ENCODE data around the gene HNRNPA0. TPM values are rescaled to one million over a fixed set of nuclear protein-coding genes. Genes with fewer than 3 reads are reported as not detected.

Gene HNRNPA0
- polyA plus RNA-seq, 3 donors, result 8.3 to 15.5 (median 10.8) TPM

GRCh38 chr5:137743031-137743640 is 11.0 kb downstream of the HNRNPA0 start:
- Histone ChIP-seq H4K20me1 (ENCODE audit: insufficient read depth, low read length) (no peaks in the 10 kb centered on the region), H3K9ac (ENCODE audit: insufficient read depth, low read length, poor library complexity, severe bottlenecking) (no peak overlapping the region), H3K79me2 (ENCODE audit: insufficient read depth, low read length) (no peaks in the 10 kb centered on the region), H3K4me1 (ENCODE audit: control insufficient read depth in 1 of 2, insufficient read depth in 2 of 2, low read length in 2 of 2) (no peaks in the 10 kb centered on the region), H3K4me3 (replicated peaks in 1 of 3; ENCODE audit: low read depth in 2 of 3, low read length in 3 of 3) (no peak overlapping the region), H3K36me3 (replicated peaks in 1 of 2; ENCODE audit: control insufficient read depth in 1 of 2, insufficient read depth in 2 of 2, low read length in 2 of 2) (no peaks in the 10 kb centered on the region), H3K27ac (ENCODE audit: low read depth in 1 of 2, low read length in 2 of 2) (no peak overlapping the region), H3K9me3 (replicated peaks in 1 of 2; ENCODE audit: control insufficient read depth in 1 of 2, insufficient read depth in 1 of 2, low read length in 2 of 2) (no peaks in the 10 kb centered on the region), H3K27me3 (ENCODE audit: control insufficient read depth in 2 of 2, insufficient read depth in 2 of 2, low read length in 2 of 2) (no peaks in the 10 kb centered on the region), H2AFZ (ENCODE audit: insufficient read depth, low read depth, low read length, poor library complexity, severe bottlenecking) (no peak overlapping the region), H3K4me2 (replicated peaks; ENCODE audit: extremely low read depth, low read length, poor library complexity, severe bottlenecking) (no peak overlapping the region)
- Mint-ChIP-seq H3K4me1 (peaks cover 3% of the 10 kb centered on the region), H3K36me3 (no peaks in the 10 kb centered on the region), H3K9me3 (peaks cover 0 to 6% (median 2%) of the 10 kb centered on the region in 7 donors), H3K27ac (no peak overlapping the region), H3K4me3 (no peak overlapping the region), H3K27me3 (ENCODE audit: low read depth in 3 of 3) (peaks cover 0 to 7% (median 0%) of the 10 kb centered on the region in 3 donors)
- no CpG with 5 or more reads among the region's 4 CpGs for WGBS (ENCODE audit: insufficient coverage)
- peak; percentile 70 for TF ChIP-seq CTCF (IDR thresholded peaks at IDR 0.05)
- DNase-seq, result peak; percentile 46 to 66 (median 55)
- intact Hi-C loops (cut with micrococcal nuclease), result loop anchor here in 1 of 2 donors (2.0 to 10.0 kb wide), 2 partner anchors 78 to 114 kb away; no protein-coding TSS in a partner anchor

GRCh38 chr5:137741718-137742117 is 12.4 kb downstream of the HNRNPA0 start:
- Histone ChIP-seq H3K36me3 (replicated peaks in 1 of 2; ENCODE audit: control insufficient read depth in 1 of 2, insufficient read depth in 2 of 2, low read length in 2 of 2) (no peaks in the 10 kb centered on the region), H3K4me1 (ENCODE audit: control insufficient read depth in 1 of 2, insufficient read depth in 2 of 2, low read length in 2 of 2) (peaks cover 0 to 6% of the 10 kb centered on the region in 2 donors), H3K4me3 (replicated peaks in 1 of 3; ENCODE audit: low read depth in 2 of 3, low read length in 3 of 3) (no peak overlapping the region), H3K9ac (ENCODE audit: insufficient read depth, low read length, poor library complexity, severe bottlenecking) (no peak overlapping the region), H3K27ac (ENCODE audit: low read depth in 1 of 2, low read length in 2 of 2) (no peak overlapping the region), H3K4me2 (replicated peaks; ENCODE audit: extremely low read depth, low read length, poor library complexity, severe bottlenecking) (no peak overlapping the region), H3K9me3 (replicated peaks in 1 of 2; ENCODE audit: control insufficient read depth in 1 of 2, insufficient read depth in 1 of 2, low read length in 2 of 2) (no peaks in the 10 kb centered on the region), H3K79me2 (ENCODE audit: insufficient read depth, low read length) (no peaks in the 10 kb centered on the region), H2AFZ (ENCODE audit: insufficient read depth, low read depth, low read length, poor library complexity, severe bottlenecking) (no peak overlapping the region), H4K20me1 (ENCODE audit: insufficient read depth, low read length) (no peaks in the 10 kb centered on the region), H3K27me3 (ENCODE audit: control insufficient read depth in 2 of 2, insufficient read depth in 2 of 2, low read length in 2 of 2) (no peaks in the 10 kb centered on the region)
- no peaks in the 10 kb centered on the region for H3K36me3 Mint-ChIP-seq
- no peak for DNase-seq
- intact Hi-C loops (cut with micrococcal nuclease), result loop anchor here in 1 of 2 donors (2.0 to 10.0 kb wide), 2 partner anchors 77 to 113 kb away; no protein-coding TSS in a partner anchor
- H3K4me1 Mint-ChIP-seq, result peaks cover 3% of the 10 kb centered on the region
- H3K27ac Mint-ChIP-seq, result no peak overlapping the region
- H3K4me3 Mint-ChIP-seq, result no peak overlapping the region
- no peak for TF ChIP-seq CTCF (IDR thresholded peaks at IDR 0.05)
- peaks cover 0 to 7% (median 0%) of the 10 kb centered on the region in 3 donors for H3K27me3 Mint-ChIP-seq (ENCODE audit: low read depth in 3 of 3)
- 94% methylated on average over 6 of the region's 8 CpGs for WGBS (ENCODE audit: insufficient coverage)
- peaks cover 0 to 9% (median 2%) of the 10 kb centered on the region in 7 donors for H3K9me3 Mint-ChIP-seq

Data from CD14-positive monocyte (primary cell).